Tibial artery (tissue), 4 donors: ENCODE data around the gene FGF14.

Experiments used
- DNase-seq, 2 donors: peaks; one replicate each; pipeline ENCODE4 v3.0.0-alpha.2; 2019
- H3K27ac ChIP-seq, 2 donors: fragments of 200-600 bp; sonication (generic) in 1 of 2; 1 replicate in 1 of 2; 2 replicates in 1 of 2; pipeline ENCODE4 v1.5.1; 2018 to 2019; ENCODE audit warnings: mild to moderate bottlenecking in 1 of 2
- H3K27me3 ChIP-seq, 2 donors: fragments of 200-600 bp; sonication (generic) in 1 of 2; one replicate each; pipeline versions ENCODE4 v1.5.1 to v1.6.0; 2016 to 2019
- H3K36me3 ChIP-seq, 3 donors: fragments of 200-600 bp; sonication (generic) in 2 of 3; one replicate each; pipeline ENCODE4 v1.5.1; 2016 to 2019; ENCODE audit warnings: mild to moderate bottlenecking in 2 of 3
- H3K4me1 ChIP-seq, 4 donors: fragments of 200-600 bp; sonication (generic) in 2 of 4; 1 replicate in 3 of 4; 2 replicates in 1 of 4; pipeline ENCODE4 v1.5.1; 2016 to 2019
- H3K4me3 ChIP-seq, 2 donors: fragments of 200-600 bp; sonication (generic) in 1 of 2; 1 replicate in 1 of 2; 2 replicates in 1 of 2; pipeline ENCODE4 v1.5.1; 2018 to 2019; ENCODE audit warnings: mild to moderate bottlenecking in 2 of 2
- H3K9me3 ChIP-seq, 3 donors: fragments of 200-600 bp; sonication (generic) in 1 of 3; one replicate each; pipeline ENCODE4 v1.5.1; 2016 to 2019
- intact Hi-C: fragments of 100-400 bp; cut with DNase I; formaldehyde crosslinking; loops from one replicate; pipeline ENCODE4 v1.15.0; 2023; ENCODE audit warnings: low total_unique reads
- TF ChIP-seq, protein P1 (sequence below), 2 experiments: fragments of 200-600 bp in 1 of 2; fragments of 450-650 bp in 1 of 2; IDR thresholded peaks; one replicate each; pipeline ENCODE4 v1.5.1; 2017 to 2019; ENCODE audit warnings: antibody characterized with exemption in 2 of 2, mild to moderate bottlenecking in 1 of 2, moderate library complexity in 1 of 2

Gene FGF14

GRCh38 chr13:101799196-101799595, 602.7 kb downstream of the FGF14 start:
- no peaks in the 10 kb centered on the region for H3K9me3 ChIP-seq
- no peak for DNase-seq
- TF ChIP-seq, protein P1, sequence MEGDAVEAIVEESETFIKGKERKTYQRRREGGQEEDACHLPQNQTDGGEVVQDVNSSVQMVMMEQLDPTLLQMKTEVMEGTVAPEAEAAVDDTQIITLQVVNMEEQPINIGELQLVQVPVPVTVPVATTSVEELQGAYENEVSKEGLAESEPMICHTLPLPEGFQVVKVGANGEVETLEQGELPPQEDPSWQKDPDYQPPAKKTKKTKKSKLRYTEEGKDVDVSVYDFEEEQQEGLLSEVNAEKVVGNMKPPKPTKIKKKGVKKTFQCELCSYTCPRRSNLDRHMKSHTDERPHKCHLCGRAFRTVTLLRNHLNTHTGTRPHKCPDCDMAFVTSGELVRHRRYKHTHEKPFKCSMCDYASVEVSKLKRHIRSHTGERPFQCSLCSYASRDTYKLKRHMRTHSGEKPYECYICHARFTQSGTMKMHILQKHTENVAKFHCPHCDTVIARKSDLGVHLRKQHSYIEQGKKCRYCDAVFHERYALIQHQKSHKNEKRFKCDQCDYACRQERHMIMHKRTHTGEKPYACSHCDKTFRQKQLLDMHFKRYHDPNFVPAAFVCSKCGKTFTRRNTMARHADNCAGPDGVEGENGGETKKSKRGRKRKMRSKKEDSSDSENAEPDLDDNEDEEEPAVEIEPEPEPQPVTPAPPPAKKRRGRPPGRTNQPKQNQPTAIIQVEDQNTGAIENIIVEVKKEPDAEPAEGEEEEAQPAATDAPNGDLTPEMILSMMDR (IDR thresholded peaks at IDR 0.05): no peak
- H3K4me1 ChIP-seq: no peaks in the 10 kb centered on the region
- no peak overlapping the region for H3K27ac ChIP-seq
- H3K4me3 ChIP-seq: no peak overlapping the region
- no peaks in the 10 kb centered on the region for H3K27me3 ChIP-seq
- intact Hi-C loops: no loop called here
- no peaks in the 10 kb centered on the region for H3K36me3 ChIP-seq

DNA sequence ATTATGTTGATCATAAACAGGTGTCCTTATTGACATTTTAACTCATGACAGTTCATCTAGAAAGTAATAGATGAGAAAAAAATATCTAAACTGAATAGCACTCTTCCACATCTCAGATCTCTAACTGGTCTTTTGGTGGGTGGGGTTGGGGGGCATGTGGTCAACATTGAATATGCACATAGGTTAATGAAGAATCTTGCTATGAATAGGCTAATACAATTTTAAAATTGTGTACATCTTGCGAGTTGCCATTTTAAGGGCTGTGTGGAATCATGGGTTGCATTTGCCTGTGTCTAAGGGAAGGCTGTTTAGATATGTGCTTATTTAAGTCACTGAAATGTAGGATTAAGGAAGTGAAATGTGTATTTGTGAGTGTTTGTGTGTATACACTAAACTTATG, 603.4 kb downstream of the FGF14 start:
- no peaks in the 10 kb centered on the region for H3K27me3 ChIP-seq
- H3K36me3 ChIP-seq: no peaks in the 10 kb centered on the region
- TF ChIP-seq, protein P1 (IDR thresholded peaks at IDR 0.05): no peak
- no peak for DNase-seq
- no peaks in the 10 kb centered on the region for H3K9me3 ChIP-seq
- intact Hi-C loops: no loop called here
- no peak overlapping the region for H3K27ac ChIP-seq
- no peaks in the 10 kb centered on the region for H3K4me1 ChIP-seq
- H3K4me3 ChIP-seq: no peak overlapping the region

DNA sequence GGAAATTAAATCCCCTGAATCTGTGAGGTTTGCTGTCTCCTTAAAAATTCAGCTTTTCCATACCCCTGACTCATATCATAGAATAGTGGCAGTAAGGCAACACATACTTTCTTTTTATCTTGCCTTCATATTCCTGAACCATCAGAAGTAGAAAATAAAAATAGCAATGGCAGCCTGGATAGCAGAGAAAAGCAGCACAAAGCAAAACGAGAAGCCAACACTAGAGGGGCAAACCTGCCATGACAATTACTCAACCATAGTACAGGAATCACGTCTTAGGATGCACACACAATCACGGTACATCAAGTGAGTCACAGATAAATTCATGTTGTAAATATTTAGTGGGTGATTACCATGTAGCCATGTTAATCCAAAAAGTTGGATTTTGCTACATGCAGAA, 606.4 kb downstream of the FGF14 start:
- Histone ChIP-seq H3K27me3 (no peaks in the 10 kb centered on the region), H3K4me1 (no peaks in the 10 kb centered on the region), H3K36me3 (no peaks in the 10 kb centered on the region), H3K27ac (no peak overlapping the region), H3K9me3 (no peaks in the 10 kb centered on the region), H3K4me3 (no peak overlapping the region)
- DNase-seq: no peak
- TF ChIP-seq, protein P1 (IDR thresholded peaks at IDR 0.05): no peak
- intact Hi-C loops: no loop called here

GRCh38 chr13:101795025-101795424, 606.8 kb downstream of the FGF14 start:
- TF ChIP-seq, protein P1 (IDR thresholded peaks at IDR 0.05): no peak
- intact Hi-C loops: no loop called here

GRCh38 chr13:101792189-101792588, 609.7 kb downstream of the FGF14 start:
- no peaks in the 10 kb centered on the region for H3K4me1 ChIP-seq
- H3K27ac ChIP-seq: no peak overlapping the region
- H3K4me3 ChIP-seq: no peak overlapping the region
- DNase-seq: no peak
- TF ChIP-seq, protein P1 (IDR thresholded peaks at IDR 0.05): no peak
- H3K9me3 ChIP-seq: no peaks in the 10 kb centered on the region
- no peaks in the 10 kb centered on the region for H3K36me3 ChIP-seq
- intact Hi-C loops: no loop called here
- H3K27me3 ChIP-seq: no peaks in the 10 kb centered on the region

More at GRCh38 chr13:101795025-101795424, 606.8 kb downstream of the FGF14 start:
- no peak for DNase-seq
- no peaks in the 10 kb centered on the region for H3K27me3 ChIP-seq
- no peaks in the 10 kb centered on the region for H3K4me1 ChIP-seq
- no peak overlapping the region for H3K27ac ChIP-seq
- H3K36me3 ChIP-seq: no peaks in the 10 kb centered on the region
- H3K9me3 ChIP-seq: no peaks in the 10 kb centered on the region
- no peak overlapping the region for H3K4me3 ChIP-seq

- H3K27me3 ChIP-seq: no peaks in the 10 kb centered on the region
- no peak overlapping the region for H3K27ac ChIP-seq
- H3K4me3 ChIP-seq: no peak overlapping the region
- no peaks in the 10 kb centered on the region for H3K36me3 ChIP-seq
- H3K4me1 ChIP-seq: no peaks in the 10 kb centered on the region
- intact Hi-C loops: no loop called here
- H3K9me3 ChIP-seq: no peaks in the 10 kb centered on the region
- TF ChIP-seq, protein P1 (IDR thresholded peaks at IDR 0.05): no peak
- DNase-seq: no peak
These were observed 616.0 kb downstream of the FGF14 start for GRCh38 chr13:101785858-101786257.
